Ammon's horn (tissue), 1 donor: ENCODE measurements around the gene IGSF11.
"Not testable (repeated sequence)": the region's sequence is repeated elsewhere in the genome, so short reads cannot be mapped to it uniquely, and the experiment has no call there.

ENCODE experiments used
- DNase-seq: peaks from one replicate; pipeline ENCODE4 v3.0.0-alpha.2; 2016; ENCODE audit warnings: low spot score

The IGSF11 gene

GRCh38 chr3:118882353-118882947 is 152.2 kb downstream of the IGSF11 start:
- peak; percentile 90 for DNase-seq

- DNase-seq = no peak
Observed at GRCh38 chr3:118868051-118868450, 166.6 kb downstream of the IGSF11 start.

- no peak for DNase-seq
Observed at GRCh38 chr3:118863731-118864322, 170.8 kb downstream of the IGSF11 start.

GRCh38 chr3:118859950-118860349 is 174.7 kb downstream of the IGSF11 start:
- DNase-seq = no peak

- not testable (repeated sequence) for DNase-seq
Observed at GRCh38 chr3:118851466-118852193, 183.0 kb downstream of the IGSF11 start.

GRCh38 chr3:118850687-118851086 is 184.0 kb downstream of the IGSF11 start:
- DNase-seq = no peak
